NCI-H460 (cell line): ENCODE measurements around the gene PRR20G. TPM values are rescaled to one million over a fixed set of nuclear protein-coding genes. Genes with fewer than 3 reads are reported as not detected.
"Not testable (repeated sequence)": the region's sequence is repeated elsewhere in the genome, so short reads cannot be mapped to it uniquely, and the experiment has no call there.

Experiments
- DNase-seq: peaks from one replicate; pipeline ENCODE4 v3.0.0-alpha.2; 2016; ENCODE audit warnings: low read depth; ENCODE audit errors: extremely low read depth
- polyA plus RNA-seq: library from polyadenylated mRNA; depleted of rRNA; stranded (reverse); fragments of >200 nt; gene quantifications from 2 replicates; pipeline ENCODE4 v1.2.3, GENCODE V29; 2014; cell fraction: nucleus; rRNA removed
- total RNA-seq: library from RNA; depleted of rRNA; stranded (reverse); fragments of >200 nt; shearing (Covaris generic); gene quantifications from 2 replicates; pipeline ENCODE4 v1.2.3, GENCODE V29; 2014; rRNA removed

PRR20G gene
- total RNA-seq = not detected in 2 replicates
- polyA plus RNA-seq = not detected in 2 replicates

GRCh38 chr3:127287840-127288239, at the start of gene PRR20G:
TSS of gene PRR20G (minus strand) at chr3:127288046. CDS start at chr3:127287365, 681 bp downstream.
- DNase-seq = no peak

GRCh38 chr3:127337001-127337400, 49.2 kb upstream of the PRR20G start:
- DNase-seq = no peak

- no peak for DNase-seq
Measured at GRCh38 chr3:127336101-127336500, 48.3 kb upstream of the PRR20G start.

- no peak for DNase-seq
Measured at GRCh38 chr3:127330385-127330784, 42.5 kb upstream of the PRR20G start.

- no peak for DNase-seq
Measured at GRCh38 chr3:127329631-127330285, 41.9 kb upstream of the PRR20G start.

- no peak for DNase-seq
Measured at GRCh38 chr3:127328421-127328820, 40.6 kb upstream of the PRR20G start.

GRCh38 chr3:127326341-127326740, 38.5 kb upstream of the PRR20G start:
- DNase-seq = no peak

- DNase-seq = no peak
Measured at GRCh38 chr3:127325629-127325961, 37.7 kb upstream of the PRR20G start.

- DNase-seq = no peak
Measured at GRCh38 chr3:127324913-127325628, 37.2 kb upstream of the PRR20G start.

GRCh38 chr3:127324076-127324475, 36.2 kb upstream of the PRR20G start:
- DNase-seq = no peak

- no peak for DNase-seq
Measured at GRCh38 chr3:127323581-127323980, 35.7 kb upstream of the PRR20G start.

GRCh38 chr3:127321371-127321770, 33.5 kb upstream of the PRR20G start:
- DNase-seq = no peak

GRCh38 chr3:127320529-127321121, 32.8 kb upstream of the PRR20G start:
- DNase-seq = no peak

GRCh38 chr3:127316685-127317084, 28.8 kb upstream of the PRR20G start:
- no peak for DNase-seq

- DNase-seq = no peak
Measured at GRCh38 chr3:127312818-127313217, 25.0 kb upstream of the PRR20G start.

GRCh38 chr3:127308821-127309220, 21.0 kb upstream of the PRR20G start:
- DNase-seq = not testable (repeated sequence)

GRCh38 chr3:127307916-127308315, 20.1 kb upstream of the PRR20G start:
- no peak for DNase-seq

GRCh38 chr3:127307112-127307835, 19.4 kb upstream of the PRR20G start:
- DNase-seq = no peak

- no peak for DNase-seq
Measured at GRCh38 chr3:127306361-127307111, 18.7 kb upstream of the PRR20G start.

- DNase-seq = no peak
Measured at GRCh38 chr3:127305499-127306060, 17.7 kb upstream of the PRR20G start.
